ENCODE results near the gene UQCRC2. TPM values are rescaled to one million over a fixed set of nuclear protein-coding genes. Genes with fewer than 3 reads are reported as not detected.

Gene UQCRC2
- total and polyA plus RNA-seq, 7 donors = 288 to 716 (median 434) TPM

DNA sequence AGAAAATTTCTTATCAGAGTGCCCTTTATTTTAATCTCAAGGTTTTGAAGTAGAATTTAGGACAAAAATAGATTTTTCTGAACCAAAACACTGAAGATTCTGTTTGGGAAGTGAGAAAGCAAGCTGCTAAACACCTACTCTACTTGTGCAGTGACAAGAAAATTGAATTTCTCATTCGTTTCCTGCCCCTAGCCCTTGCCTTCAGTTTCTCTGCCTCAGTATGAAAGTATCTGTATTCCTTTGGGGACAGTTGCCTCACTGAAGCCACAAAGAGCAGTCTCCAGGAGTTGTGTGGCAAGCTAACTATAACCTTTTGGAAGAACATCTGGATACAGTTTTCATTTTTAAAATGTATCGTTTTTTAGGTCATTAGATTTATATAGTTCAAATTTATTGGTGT lies 74.5 kb downstream of the UQCRC2 start:
- 58 to 73% (median 70%) methylated on average over 2 of the region's 2 CpGs for WGBS, 3 donors
- intact Hi-C loops (cut with DNase I) = no loop called here
- Histone ChIP-seq H3K4me3 (no peak overlapping the region), H3K36me3 (ENCODE audit: insufficient read depth in 1 of 2, low read depth in 1 of 2) (no peaks in the 10 kb centered on the region), H3K27me3 (ENCODE audit: insufficient read depth in 3 of 3, low read length in 2 of 3) (no peaks in the 10 kb centered on the region), H3K9me3 (no peaks in the 10 kb centered on the region), H3K27ac (no peak overlapping the region), H3K4me1 (peaks cover 13% of the 10 kb centered on the region)
- no peak for ATAC-seq
- no peak for DNase-seq
- TF ChIP-seq, protein P1, sequence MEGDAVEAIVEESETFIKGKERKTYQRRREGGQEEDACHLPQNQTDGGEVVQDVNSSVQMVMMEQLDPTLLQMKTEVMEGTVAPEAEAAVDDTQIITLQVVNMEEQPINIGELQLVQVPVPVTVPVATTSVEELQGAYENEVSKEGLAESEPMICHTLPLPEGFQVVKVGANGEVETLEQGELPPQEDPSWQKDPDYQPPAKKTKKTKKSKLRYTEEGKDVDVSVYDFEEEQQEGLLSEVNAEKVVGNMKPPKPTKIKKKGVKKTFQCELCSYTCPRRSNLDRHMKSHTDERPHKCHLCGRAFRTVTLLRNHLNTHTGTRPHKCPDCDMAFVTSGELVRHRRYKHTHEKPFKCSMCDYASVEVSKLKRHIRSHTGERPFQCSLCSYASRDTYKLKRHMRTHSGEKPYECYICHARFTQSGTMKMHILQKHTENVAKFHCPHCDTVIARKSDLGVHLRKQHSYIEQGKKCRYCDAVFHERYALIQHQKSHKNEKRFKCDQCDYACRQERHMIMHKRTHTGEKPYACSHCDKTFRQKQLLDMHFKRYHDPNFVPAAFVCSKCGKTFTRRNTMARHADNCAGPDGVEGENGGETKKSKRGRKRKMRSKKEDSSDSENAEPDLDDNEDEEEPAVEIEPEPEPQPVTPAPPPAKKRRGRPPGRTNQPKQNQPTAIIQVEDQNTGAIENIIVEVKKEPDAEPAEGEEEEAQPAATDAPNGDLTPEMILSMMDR (IDR thresholded peaks at IDR 0.05) = no peak

DNA sequence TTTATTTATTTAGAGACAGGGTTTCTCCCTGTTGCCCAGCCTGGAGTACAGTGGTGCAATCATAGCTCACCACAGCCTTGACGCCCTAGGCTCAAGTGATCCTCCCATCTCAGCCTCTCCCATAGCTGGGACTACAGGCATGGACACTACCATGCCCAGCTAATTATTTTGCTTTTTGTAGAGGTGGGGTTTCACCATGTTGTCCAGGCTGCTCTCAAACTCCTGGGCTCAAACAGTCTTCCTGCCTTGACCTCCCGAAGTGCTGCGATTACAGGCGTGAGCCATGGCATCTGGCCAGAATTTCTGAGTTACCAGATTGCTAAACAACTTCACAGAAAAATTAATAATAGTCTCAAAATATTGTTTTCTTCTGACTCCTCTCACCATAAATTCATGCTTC lies 76.5 kb downstream of the UQCRC2 start:
- DNase-seq = no peak
- H3K9me3 ChIP-seq = no peaks in the 10 kb centered on the region
- no peak overlapping the region for H3K27ac ChIP-seq
- TF ChIP-seq, protein P1 (IDR thresholded peaks at IDR 0.05) = no peak
- WGBS, 3 donors = 87 to 94% (median 92%) methylated on average over 4 of the region's 4 CpGs
- H3K36me3 ChIP-seq (ENCODE audit: insufficient read depth in 1 of 2, low read depth in 1 of 2) = no peaks in the 10 kb centered on the region
- intact Hi-C loops (cut with DNase I) = no loop called here
- no peak for ATAC-seq
- H3K27me3 ChIP-seq (ENCODE audit: insufficient read depth in 3 of 3, low read length in 2 of 3) = no peaks in the 10 kb centered on the region
- H3K4me3 ChIP-seq = no peak overlapping the region
- H3K4me1 ChIP-seq = peaks cover 13% of the 10 kb centered on the region

DNA sequence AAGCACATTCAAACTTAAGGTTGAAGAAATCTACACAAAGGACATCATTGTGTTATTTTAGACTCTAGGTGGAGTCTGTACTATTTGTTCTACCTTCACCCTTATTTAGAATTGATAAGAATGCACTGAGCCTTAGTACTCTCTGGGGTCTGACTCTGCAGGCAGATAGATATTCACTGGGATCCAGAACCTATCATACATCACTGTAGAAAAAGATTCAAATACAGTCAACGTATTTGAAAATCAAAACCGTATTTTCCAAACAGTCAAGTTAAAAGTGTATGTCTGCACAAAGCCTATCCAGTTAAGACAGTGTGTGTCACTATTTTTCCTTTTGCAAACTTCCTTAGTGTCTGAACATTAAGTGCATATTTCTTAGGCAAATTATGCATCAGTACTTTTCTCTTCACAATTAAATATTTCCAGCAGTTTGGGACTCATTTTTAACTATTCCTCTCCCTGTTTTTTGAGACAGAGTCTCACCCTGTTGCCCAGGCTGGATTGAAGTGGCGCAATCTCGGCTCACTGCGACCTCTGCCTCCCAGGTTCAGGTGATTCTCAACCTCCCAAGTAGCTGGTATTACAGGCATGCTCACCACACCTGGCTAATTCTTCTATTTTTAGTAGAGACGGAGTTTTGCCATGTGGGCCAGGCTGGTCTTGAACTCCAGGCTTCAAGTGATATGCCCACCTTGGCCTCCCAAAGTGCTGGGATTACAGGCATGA lies 77.1 kb downstream of the UQCRC2 start:
- intact Hi-C loops (cut with DNase I) = no loop called here
- Histone ChIP-seq H3K4me1 (peaks cover 13% of the 10 kb centered on the region), H3K4me3 (no peak overlapping the region), H3K36me3 (ENCODE audit: insufficient read depth in 1 of 2, low read depth in 1 of 2) (no peaks in the 10 kb centered on the region), H3K27me3 (ENCODE audit: insufficient read depth in 3 of 3, low read length in 2 of 3) (no peaks in the 10 kb centered on the region), H3K9me3 (no peaks in the 10 kb centered on the region), H3K27ac (no peak overlapping the region)
- ATAC-seq = no peak
- 91 to 93% (median 92%) methylated on average over 6 of the region's 6 CpGs for WGBS, 3 donors
- no peak for DNase-seq
- TF ChIP-seq, protein P1 (IDR thresholded peaks at IDR 0.05) = no peak

DNA sequence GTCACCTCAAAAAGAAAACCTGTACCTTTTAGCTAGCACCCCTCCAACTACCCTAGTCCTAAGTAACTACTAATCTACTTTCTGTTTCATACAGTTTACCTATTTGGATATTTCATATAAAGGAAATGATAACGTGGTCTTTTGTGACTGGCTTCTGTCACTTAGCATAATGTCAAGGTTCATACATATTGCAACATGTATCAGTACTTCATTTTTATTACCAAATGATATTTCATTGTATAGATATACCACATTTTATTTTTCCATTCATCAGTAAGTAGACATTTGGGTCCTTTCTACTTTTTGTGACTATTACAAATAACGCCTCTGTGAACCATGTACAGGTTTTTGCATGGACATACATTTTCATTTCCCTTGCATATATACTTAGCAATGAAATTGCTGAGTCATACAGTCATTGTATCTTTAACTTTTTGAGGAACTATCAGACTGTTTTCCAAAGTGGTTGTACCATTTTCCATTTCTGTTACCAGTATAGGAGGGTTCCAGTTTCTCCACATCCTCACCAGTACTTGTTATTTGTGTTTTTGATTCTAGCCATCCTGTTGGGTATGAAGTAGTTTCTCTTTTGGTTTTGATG lies 78.4 kb downstream of the UQCRC2 start:
- H3K4me1 ChIP-seq = peaks cover 9% of the 10 kb centered on the region
- H3K27ac ChIP-seq = no peak overlapping the region
- no peaks in the 10 kb centered on the region for H3K9me3 ChIP-seq
- no peaks in the 10 kb centered on the region for H3K27me3 ChIP-seq (ENCODE audit: insufficient read depth in 3 of 3, low read length in 2 of 3)
- TF ChIP-seq, protein P1 (IDR thresholded peaks at IDR 0.05) = no peak
- H3K36me3 ChIP-seq (ENCODE audit: insufficient read depth in 1 of 2, low read depth in 1 of 2) = peaks cover 0 to 4% of the 10 kb centered on the region in 2 donors
- ATAC-seq (no peak), DNase-seq (no peak)
- WGBS, 3 donors = 66 to 95% (median 93%) methylated on average over 2 of the region's 2 CpGs
- no peak overlapping the region for H3K4me3 ChIP-seq
- intact Hi-C loops (cut with DNase I) = no loop called here

Other genes with a start within 250 kb of the UQCRC2 start
- gene NPIPB4, start 95.6 kb upstream of the UQCRC2 start, total RNA-seq = 10 to 100 TPM; 28.9 to 54.5 (median 46.5) TPM
- 10 to 100 TPM in 2 of 3 donors, 1 to 10 TPM in 1; 7.9 to 12.3 (median 10.0) TPM for gene NPIPB4, start 95.6 kb upstream of the UQCRC2 start, polyA plus RNA-seq
- not detected for gene PDZD9, start 47.8 kb downstream of the UQCRC2 start, total RNA-seq
- gene PDZD9, start 47.8 kb downstream of the UQCRC2 start, polyA plus RNA-seq = under 1 TPM in 1 of 3 donors, not detected in 2; 0.08 TPM
- 10 to 100 TPM in 2 of 4 donors, 1 to 10 TPM in 2; 7.8 to 13.8 (median 10.5) TPM for gene MOSMO, start 54.8 kb downstream of the UQCRC2 start, total RNA-seq
- 10 to 100 TPM in 2 of 3 donors, 1 to 10 TPM in 1; 6.0 to 21.3 (median 11.3) TPM for gene MOSMO, start 54.8 kb downstream of the UQCRC2 start, polyA plus RNA-seq
- under 1 TPM in 1 of 4 donors, not detected in 3; 0.15 TPM for gene VWA3A, start 139.2 kb downstream of the UQCRC2 start, total RNA-seq
- under 1 TPM in 2 of 3 donors, not detected in 1; 0.03 to 0.12 TPM for gene VWA3A, start 139.2 kb downstream of the UQCRC2 start, polyA plus RNA-seq
- under 1 TPM in 1 of 4 donors, not detected in 3; 0.08 TPM for gene SDR42E2, start 209.1 kb downstream of the UQCRC2 start, total RNA-seq
- under 1 TPM in 1 of 3 donors, not detected in 2; 0.01 TPM for gene SDR42E2, start 209.1 kb downstream of the UQCRC2 start, polyA plus RNA-seq

Data from psoas muscle (tissue), 8 donors.